DOHH2 (cell line): ENCODE measurements around the gene ENC1.

Source experiments
- CTCF ChIP-seq: fragments of 200-600 bp; sonication (generic); IDR thresholded peaks from one replicate; pipeline ENCODE4 v1.5.1; 2014; ENCODE audit warnings: antibody characterized with exemption, mild to moderate bottlenecking, low read depth, low read length; ENCODE audit not compliant: poor library complexity, severe bottlenecking
- EZH2phosphoT487 ChIP-seq: fragments of 200-600 bp; sonication (generic); IDR thresholded peaks from 2 replicates; pipeline ENCODE4 v1.6.1; 2017; ENCODE audit warnings: borderline replicate concordance, mild to moderate bottlenecking, antibody characterized with exemption, low read length, moderate library complexity, mixed read lengths

DNA sequence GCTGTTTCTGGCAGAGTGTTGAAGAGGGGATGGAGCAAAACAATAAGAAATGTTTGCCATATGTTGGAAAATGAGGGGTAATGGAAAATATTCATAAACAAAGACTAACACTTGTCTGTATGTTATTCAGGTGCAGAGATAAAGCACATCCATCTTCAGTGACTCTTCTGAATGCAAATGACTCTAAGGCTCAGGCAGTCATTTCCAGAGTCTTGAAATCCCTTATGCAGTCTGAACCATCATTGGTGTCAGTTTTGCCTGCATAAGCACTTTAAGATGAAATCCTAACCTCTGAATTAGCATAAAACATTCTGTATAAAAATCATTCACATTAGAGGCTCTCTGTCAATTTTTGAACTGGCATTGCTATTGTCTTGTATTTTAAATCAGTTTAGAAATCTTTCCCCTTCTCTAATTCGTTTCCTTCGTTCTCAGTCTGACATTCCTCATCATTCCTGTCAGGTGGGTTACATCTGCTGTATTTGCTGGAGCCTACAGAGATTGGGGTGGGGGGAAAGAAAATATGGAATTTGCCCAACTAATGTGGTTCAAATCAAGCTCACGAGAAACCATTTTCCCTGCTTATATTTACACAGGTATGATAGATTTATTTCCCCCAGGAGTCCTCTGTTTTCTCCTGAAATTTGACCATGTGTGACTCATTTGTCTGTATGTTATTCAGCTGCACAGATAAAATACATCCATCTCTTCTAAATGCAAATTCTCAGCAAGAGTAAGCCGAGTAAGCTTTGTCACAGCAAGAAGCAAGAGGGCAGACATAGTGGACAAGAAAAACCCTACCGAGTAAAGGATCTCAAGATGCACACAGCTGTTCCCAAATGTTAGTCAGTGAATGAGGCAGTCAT, 31.6 kb downstream of the ENC1 start:
- no peak for TF ChIP-seq CTCF
- no peak for TF ChIP-seq EZH2phosphoT487
